HUES48 (cell line): ENCODE measurements around the gene ITSN1.

Source experiments
- H3K27ac ChIP-seq: one replicate; pipeline ENCODE4 v1.7.0; 2013; ENCODE audit warnings: low read depth, low read length, inconsistent platforms
- H3K27me3 ChIP-seq: 2 replicates; pipeline ENCODE4 v1.6.1; 2013; ENCODE audit warnings: mild to moderate bottlenecking, low read length; ENCODE audit not compliant: control insufficient read depth, insufficient read depth
- H3K36me3 ChIP-seq: 2 replicates; pipeline ENCODE4 v1.6.1; 2013; ENCODE audit warnings: low read length; ENCODE audit not compliant: control insufficient read depth, insufficient read depth
- H3K4me1 ChIP-seq: 2 replicates; pipeline ENCODE4 v1.6.1; 2013; ENCODE audit warnings: mild to moderate bottlenecking, low read length; ENCODE audit not compliant: control insufficient read depth, insufficient read depth
- H3K4me3 ChIP-seq: 2 replicates; pipeline ENCODE4 v1.5.1; 2013; ENCODE audit warnings: mild to moderate bottlenecking, low read depth, low read length
- H3K9ac ChIP-seq: 2 replicates; pipeline ENCODE4 v1.6.1; 2013; ENCODE audit warnings: mild to moderate bottlenecking, low read depth, low read length, moderate library complexity
- H3K9me3 ChIP-seq: 2 replicates; pipeline ENCODE4 v1.6.1; 2013; ENCODE audit warnings: low read length; ENCODE audit not compliant: control insufficient read depth, insufficient read depth

ITSN1 gene

GRCh38 chr21:33947451-33948095 lies 305.3 kb downstream of the ITSN1 start:
- peak overlapping the region; percentile 99 for H3K27ac ChIP-seq
- peaks cover 24% of the 10 kb centered on the region for H3K4me1 ChIP-seq
- peak overlapping the region; percentile 58 for H3K9ac ChIP-seq
- no peaks in the 10 kb centered on the region for H3K27me3 ChIP-seq
- H3K36me3 ChIP-seq = no peaks in the 10 kb centered on the region
- H3K4me3 ChIP-seq = peak overlapping the region; percentile 39; the same call in 1 of the 2 replicates
- peaks cover 4% of the 10 kb centered on the region; the same call in 1 of the 2 replicates for H3K9me3 ChIP-seq

GRCh38 chr21:33948096-33948950 lies 306.0 kb downstream of the ITSN1 start:
- Histone ChIP-seq H3K9ac (peak overlapping the region; percentile 58), H3K4me1 (peaks cover 22% of the 10 kb centered on the region), H3K4me3 (peak overlapping the region; percentile 39; the same call in 1 of the 2 replicates), H3K9me3 (peaks cover 4% of the 10 kb centered on the region; the same call in 1 of the 2 replicates), H3K36me3 (no peaks in the 10 kb centered on the region), H3K27me3 (no peaks in the 10 kb centered on the region), H3K27ac (peak overlapping the region; percentile 99)

GRCh38 chr21:33948951-33949444 lies 306.7 kb downstream of the ITSN1 start:
- peaks cover 22% of the 10 kb centered on the region for H3K4me1 ChIP-seq
- no peaks in the 10 kb centered on the region for H3K27me3 ChIP-seq
- no peak overlapping the region for H3K4me3 ChIP-seq
- no peaks in the 10 kb centered on the region for H3K36me3 ChIP-seq
- no peaks in the 10 kb centered on the region for H3K9me3 ChIP-seq
- H3K9ac ChIP-seq = 0 out of 2 replicates have a peak overlapping the region, but pooled peaks have one; percentile 16
- H3K27ac ChIP-seq = peak overlapping the region; percentile 99
